ENCODE measurements around the gene PVR.
"Not testable (repeated sequence)": the region's sequence is repeated elsewhere in the genome, so short reads cannot be mapped to it uniquely, and the experiment has no call there.

Gene PVR

GRCh38 chr19:44643605-44644401 lies at the start of gene PVR:
Gene PVR (plus strand): TSS chr19:44643910. CDS start chr19:44644097, 187 bp downstream.
- no peak for DNase-seq (ENCODE audit: low read depth in 2 of 2)

GRCh38 chr19:44596428-44597130 lies 47.1 kb upstream of the PVR start:
- no peak for DNase-seq (ENCODE audit: low read depth in 2 of 2)

- no peak for DNase-seq (ENCODE audit: low read depth in 2 of 2)
Observed at GRCh38 chr19:44597131-44597491, 46.6 kb upstream of the PVR start.

GRCh38 chr19:44598355-44598754 lies 45.4 kb upstream of the PVR start:
- no peak for DNase-seq (ENCODE audit: low read depth in 2 of 2)

GRCh38 chr19:44598880-44599279 lies 44.8 kb upstream of the PVR start:
- DNase-seq (ENCODE audit: low read depth in 2 of 2) = no peak

GRCh38 chr19:44600466-44600865 lies 43.2 kb upstream of the PVR start:
- no peak for DNase-seq (ENCODE audit: low read depth in 2 of 2)

- DNase-seq (ENCODE audit: low read depth in 2 of 2) = no peak
Observed at GRCh38 chr19:44602081-44602480, 41.6 kb upstream of the PVR start.

GRCh38 chr19:44603201-44603945 lies 40.3 kb upstream of the PVR start:
- no peak for DNase-seq (ENCODE audit: low read depth in 2 of 2)

GRCh38 chr19:44604241-44604640 lies 39.5 kb upstream of the PVR start:
- DNase-seq (ENCODE audit: low read depth in 2 of 2) = no peak

- DNase-seq (ENCODE audit: low read depth in 2 of 2) = no peak
Observed at GRCh38 chr19:44605547-44605946, 38.2 kb upstream of the PVR start.

- no peak for DNase-seq (ENCODE audit: low read depth in 2 of 2)
Observed at GRCh38 chr19:44607049-44607448, 36.7 kb upstream of the PVR start.

GRCh38 chr19:44607917-44608316 lies 35.8 kb upstream of the PVR start:
- no peak for DNase-seq (ENCODE audit: low read depth in 2 of 2)

- DNase-seq (ENCODE audit: low read depth in 2 of 2) = no peak
Observed at GRCh38 chr19:44608391-44608821, 35.3 kb upstream of the PVR start.

GRCh38 chr19:44609219-44609618 lies 34.5 kb upstream of the PVR start:
- DNase-seq (ENCODE audit: low read depth in 2 of 2) = no peak

- DNase-seq (ENCODE audit: low read depth in 2 of 2) = not testable (repeated sequence)
Observed at GRCh38 chr19:44610497-44610896, 33.2 kb upstream of the PVR start.

- no peak for DNase-seq (ENCODE audit: low read depth in 2 of 2)
Observed at GRCh38 chr19:44611812-44612295, 31.9 kb upstream of the PVR start.

- DNase-seq (ENCODE audit: low read depth in 2 of 2) = no peak
Observed at GRCh38 chr19:44613295-44614178, 30.2 kb upstream of the PVR start, which contains the start of gene IGSF23. Gene IGSF23 (plus strand): TSS chr19:44613563. CDS start chr19:44613646, 83 bp downstream.

GRCh38 chr19:44614313-44614712 lies 29.4 kb upstream of the PVR start:
- no peak for DNase-seq (ENCODE audit: low read depth in 2 of 2)

GRCh38 chr19:44615863-44616247 lies 27.9 kb upstream of the PVR start:
- DNase-seq (ENCODE audit: low read depth in 2 of 2) = no peak

- no peak for DNase-seq (ENCODE audit: low read depth in 2 of 2)
Observed at GRCh38 chr19:44617110-44617880, 26.4 kb upstream of the PVR start.

Data from stimulated activated CD4-positive, alpha-beta T cell treated with anti-CD3 and anti-CD28 coated beads, Interleukin-1b, Interleukin-23, amount 100 ng/mL, for 1 hour (primary cell).